Suprapubic skin (tissue), 4 donors: ENCODE measurements around the gene ENTPD2.

ENCODE experiments used
- EP300 ChIP-seq: sonication (generic); formaldehyde crosslinking; IDR thresholded peaks from one replicate; pipeline ENCODE4 v1.6.1; 2017; ENCODE audit warnings: antibody characterized with exemption
- POLR2A ChIP-seq, 2 donors: fragments of 450-650 bp; IDR thresholded peaks; one replicate each; pipeline ENCODE4 v1.6.1; 2017; ENCODE audit warnings: antibody characterized with exemption in 2 of 2, mild to moderate bottlenecking in 2 of 2, moderate library complexity in 2 of 2
- POLR2AphosphoS5 ChIP-seq, 3 donors: sonication (generic); formaldehyde crosslinking; IDR thresholded peaks; one replicate each; pipeline ENCODE4 v1.6.1; 2017; ENCODE audit warnings: antibody characterized with exemption in 3 of 3
- TF ChIP-seq, protein P1 (sequence below), 2 donors: fragments of 200-600 bp in 1 of 2; fragments of 450-650 bp in 1 of 2; sonication (generic) in 1 of 2; IDR thresholded peaks; one replicate each; pipeline ENCODE4 v1.5.1; 2016 to 2019; ENCODE audit warnings: antibody characterized with exemption in 2 of 2, mild to moderate bottlenecking in 1 of 2, moderate library complexity in 1 of 2

GRCh38 chr9:137032858-137033257, 21.0 kb downstream of the ENTPD2 start:
- TF ChIP-seq, protein P1, sequence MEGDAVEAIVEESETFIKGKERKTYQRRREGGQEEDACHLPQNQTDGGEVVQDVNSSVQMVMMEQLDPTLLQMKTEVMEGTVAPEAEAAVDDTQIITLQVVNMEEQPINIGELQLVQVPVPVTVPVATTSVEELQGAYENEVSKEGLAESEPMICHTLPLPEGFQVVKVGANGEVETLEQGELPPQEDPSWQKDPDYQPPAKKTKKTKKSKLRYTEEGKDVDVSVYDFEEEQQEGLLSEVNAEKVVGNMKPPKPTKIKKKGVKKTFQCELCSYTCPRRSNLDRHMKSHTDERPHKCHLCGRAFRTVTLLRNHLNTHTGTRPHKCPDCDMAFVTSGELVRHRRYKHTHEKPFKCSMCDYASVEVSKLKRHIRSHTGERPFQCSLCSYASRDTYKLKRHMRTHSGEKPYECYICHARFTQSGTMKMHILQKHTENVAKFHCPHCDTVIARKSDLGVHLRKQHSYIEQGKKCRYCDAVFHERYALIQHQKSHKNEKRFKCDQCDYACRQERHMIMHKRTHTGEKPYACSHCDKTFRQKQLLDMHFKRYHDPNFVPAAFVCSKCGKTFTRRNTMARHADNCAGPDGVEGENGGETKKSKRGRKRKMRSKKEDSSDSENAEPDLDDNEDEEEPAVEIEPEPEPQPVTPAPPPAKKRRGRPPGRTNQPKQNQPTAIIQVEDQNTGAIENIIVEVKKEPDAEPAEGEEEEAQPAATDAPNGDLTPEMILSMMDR (IDR thresholded peaks at IDR 0.05): no peak
- TF ChIP-seq POLR2AphosphoS5 (IDR thresholded peaks at IDR 0.05) (no peak), POLR2A (IDR thresholded peaks at IDR 0.05) (no peak), EP300 (no peak)
